Fibroblast of skin of right biceps (primary cell): Measurements from ENCODE around the gene JAKMIP1.
"Not testable (repeated sequence)": the region's sequence is repeated elsewhere in the genome, so short reads cannot be mapped to it uniquely, and the experiment has no call there.

Source experiments
- DNase-seq: peaks from one replicate; pipeline ENCODE4 v3.0.0-alpha.2; 2013

Gene JAKMIP1

DNA sequence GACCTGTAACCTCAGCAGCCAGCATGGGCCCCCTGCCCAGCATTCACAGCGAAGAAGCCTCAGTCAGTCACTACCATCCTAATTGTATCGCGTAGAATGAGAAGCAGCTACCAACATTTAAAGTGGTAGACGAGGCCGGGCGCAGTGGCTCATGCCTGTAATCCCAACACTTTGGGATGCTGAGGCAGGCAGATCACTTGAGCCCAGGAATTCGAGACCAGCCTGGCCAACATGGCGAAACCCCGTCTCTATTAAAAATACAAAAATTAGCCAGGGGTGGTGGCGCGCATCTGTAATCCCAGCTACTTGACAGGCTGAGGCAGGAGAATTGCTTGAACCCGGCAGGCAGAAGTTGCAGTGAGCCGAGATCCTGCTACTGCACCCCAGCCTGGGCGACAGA lies 59.3 kb downstream of the JAKMIP1 start:
- not testable (repeated sequence) for DNase-seq

DNA sequence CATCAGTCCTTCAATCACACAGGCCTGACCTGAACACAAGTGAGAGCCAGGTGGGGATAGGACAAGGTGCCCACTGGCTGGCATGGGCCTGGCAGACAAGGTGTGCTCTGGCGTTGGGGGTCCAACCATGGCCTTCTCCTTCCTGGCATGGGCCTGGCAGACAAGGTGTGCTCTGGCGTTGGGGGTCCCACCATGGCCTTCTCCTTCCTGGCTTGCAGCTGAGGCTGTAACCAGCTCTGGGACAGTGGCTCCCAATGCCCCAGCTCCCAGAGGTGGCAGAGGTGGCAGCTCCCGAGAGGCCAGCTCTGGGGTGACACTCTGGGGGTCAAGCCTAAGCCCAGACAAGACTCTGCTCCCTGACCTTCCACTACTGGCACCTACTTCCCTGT lies 62.6 kb downstream of the JAKMIP1 start:
- no peak for DNase-seq

GRCh38 chr4:6137027-6137746 lies 63.2 kb downstream of the JAKMIP1 start:
- no peak for DNase-seq

DNA sequence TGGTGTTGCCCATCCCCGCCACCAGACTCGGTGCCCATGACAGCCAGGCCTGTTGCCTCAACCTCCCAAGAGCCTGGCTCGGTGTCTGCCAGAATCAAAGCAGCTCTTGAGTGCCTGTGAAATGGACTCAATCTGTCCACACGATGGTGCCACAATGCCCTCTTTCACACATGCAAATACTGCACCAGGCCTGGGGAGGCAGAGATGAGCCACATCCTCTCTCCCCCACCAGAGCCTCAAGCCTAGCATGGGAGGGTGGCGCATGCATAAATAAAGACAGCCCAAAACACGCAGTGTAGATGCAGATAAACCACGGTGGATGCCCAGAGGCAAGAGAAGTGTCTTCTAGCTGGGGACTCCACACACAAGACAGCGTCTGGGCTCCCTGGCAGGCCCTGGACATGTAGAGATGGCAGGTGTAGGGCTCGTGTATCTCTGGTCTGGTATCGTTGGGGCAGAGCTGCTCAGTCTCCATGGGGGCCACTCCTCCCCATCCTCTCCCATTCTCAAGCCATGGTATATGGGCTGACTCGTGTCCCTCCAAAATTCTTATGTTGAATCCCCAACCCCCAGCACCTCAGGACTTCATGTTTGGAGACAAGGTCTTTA lies 65.6 kb downstream of the JAKMIP1 start:
- no peak for DNase-seq

- DNase-seq: no peak
Measured at GRCh38 chr4:6132716-6133115, 67.6 kb downstream of the JAKMIP1 start.

- no peak for DNase-seq
Measured at GRCh38 chr4:6128221-6128850, 72.0 kb downstream of the JAKMIP1 start.

DNA sequence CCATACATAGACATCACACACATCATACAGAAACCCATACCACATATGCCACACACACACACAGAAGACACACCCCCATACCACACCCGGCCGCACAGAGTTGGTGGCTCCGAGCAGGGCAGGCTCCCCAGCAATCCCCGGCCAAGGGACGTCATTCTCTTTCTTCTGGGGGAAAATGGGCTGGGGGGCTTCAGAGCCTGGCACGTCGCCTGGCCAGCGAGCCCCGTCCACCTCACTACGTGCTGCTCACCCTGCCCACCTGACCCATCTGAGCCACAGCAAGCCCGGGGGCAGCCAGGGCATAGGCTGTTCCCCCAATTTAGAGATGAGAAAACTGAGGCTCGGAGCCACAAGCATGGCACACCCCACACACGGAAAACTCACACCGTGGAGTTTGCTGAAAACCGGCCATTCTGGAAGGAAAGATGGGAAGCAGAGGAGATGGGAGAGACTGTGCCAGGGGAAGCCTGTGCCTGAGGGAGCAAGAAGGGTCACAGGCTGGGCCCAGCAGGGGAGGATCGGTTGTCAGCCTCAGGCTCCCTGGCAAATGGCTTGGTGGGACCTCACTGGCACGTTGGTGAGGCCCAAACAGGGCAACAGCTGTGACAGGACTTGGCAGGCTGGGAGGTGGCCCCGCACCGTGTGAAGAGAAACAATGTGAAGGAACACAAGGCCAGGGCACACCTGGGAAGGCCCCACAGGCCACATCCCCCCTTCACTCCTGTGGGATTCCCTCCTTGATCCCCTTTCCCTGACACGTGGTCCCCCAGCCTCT lies 73.2 kb downstream of the JAKMIP1 start:
- no peak for DNase-seq

- no peak for DNase-seq
Measured at GRCh38 chr4:6125103-6125651, 75.2 kb downstream of the JAKMIP1 start.

DNA sequence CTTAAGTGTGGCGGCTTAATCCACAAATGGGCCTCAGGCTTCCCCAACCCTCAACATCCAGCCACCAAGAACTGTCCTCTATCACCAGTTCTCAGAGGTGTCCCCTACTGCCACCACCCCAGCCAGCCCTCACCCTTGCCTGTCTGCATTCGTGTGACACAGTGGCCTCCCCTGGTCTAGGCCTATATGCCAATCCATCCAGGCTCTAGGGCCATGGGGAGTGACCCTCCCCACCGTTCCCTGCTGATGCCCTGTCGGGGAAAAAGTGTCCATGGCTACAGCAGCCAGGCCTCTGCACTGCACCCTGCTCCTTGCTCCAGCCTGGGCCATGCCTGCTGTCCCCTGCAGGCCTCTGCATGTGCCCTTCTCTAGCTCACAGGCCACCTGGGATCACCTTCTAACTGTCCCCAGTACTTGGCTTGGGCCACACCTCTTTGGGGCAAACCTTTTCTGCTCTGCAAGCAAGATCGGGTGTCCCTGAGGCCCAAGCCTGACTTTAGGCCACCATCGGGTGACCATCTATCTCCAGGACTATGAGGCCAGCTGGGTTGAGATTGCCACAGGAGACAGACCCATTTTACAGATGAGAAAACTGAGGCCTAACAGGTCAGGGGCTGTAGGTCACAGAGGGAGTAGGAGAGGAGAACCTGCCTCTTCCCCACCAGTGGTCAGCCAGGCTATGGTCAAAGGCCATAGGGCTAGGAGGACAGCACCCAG lies 75.8 kb downstream of the JAKMIP1 start:
- no peak for DNase-seq

GRCh38 chr4:6123976-6124375 lies 76.4 kb downstream of the JAKMIP1 start:
- DNase-seq: no peak

DNA sequence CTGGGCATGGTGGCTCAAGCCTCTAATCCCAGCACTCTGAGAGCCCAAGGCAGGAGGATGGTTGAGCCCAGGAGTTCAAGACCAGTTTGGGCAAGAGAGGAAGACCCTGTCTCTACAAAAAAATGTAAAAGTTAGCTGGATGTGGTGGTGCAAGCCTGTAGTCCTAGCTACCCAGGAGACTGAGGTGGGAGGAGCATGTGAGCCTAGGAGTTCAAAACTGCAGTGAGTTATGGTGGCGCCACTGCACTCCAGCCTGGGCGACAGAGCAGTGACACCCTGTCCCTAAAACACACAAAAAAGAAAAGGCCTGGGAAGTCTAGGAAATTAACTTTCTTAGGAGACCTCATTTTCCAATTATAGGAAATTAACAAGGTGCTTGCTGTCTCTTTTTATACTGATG lies 76.8 kb downstream of the JAKMIP1 start:
- no peak for DNase-seq

DNA sequence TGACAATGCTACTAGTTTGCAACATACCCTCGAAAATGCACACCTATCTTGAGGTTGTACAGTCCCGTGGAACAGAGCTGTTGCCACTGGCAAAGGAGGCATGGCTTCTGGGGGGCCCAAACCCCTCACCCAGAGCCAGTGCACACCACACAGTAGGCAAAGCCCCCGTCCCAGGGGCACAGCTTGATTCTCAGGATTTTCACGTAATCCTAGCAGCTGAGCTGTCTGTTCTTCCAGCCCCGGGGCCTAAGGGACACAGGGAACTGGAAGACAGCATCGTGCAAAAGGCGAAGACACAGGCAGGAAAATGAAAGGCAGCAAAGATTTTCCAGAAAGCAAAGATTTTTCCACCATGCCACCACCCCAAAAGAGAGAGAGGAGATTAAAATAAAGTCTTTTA lies 77.2 kb downstream of the JAKMIP1 start:
- DNase-seq: no peak

DNA sequence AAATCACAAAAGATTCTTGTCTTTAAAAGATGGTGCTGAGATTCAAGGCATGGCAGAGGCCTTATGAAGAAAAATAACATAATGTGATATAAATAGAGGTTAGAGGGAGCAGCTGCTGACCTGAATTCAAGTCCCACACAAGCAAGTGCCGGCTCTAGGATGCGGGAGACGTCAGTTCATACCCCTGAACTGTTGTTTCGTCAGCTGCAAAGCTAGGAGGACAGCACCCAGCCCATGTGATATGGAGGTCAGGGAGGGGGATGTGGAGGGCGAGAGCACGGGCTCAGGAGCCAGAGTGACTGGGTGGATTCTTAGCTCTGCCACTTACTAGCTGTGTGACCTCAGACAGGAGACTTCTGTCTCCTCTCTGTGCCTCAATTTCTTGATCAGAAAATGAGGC lies 77.9 kb downstream of the JAKMIP1 start:
- DNase-seq: no peak

DNA sequence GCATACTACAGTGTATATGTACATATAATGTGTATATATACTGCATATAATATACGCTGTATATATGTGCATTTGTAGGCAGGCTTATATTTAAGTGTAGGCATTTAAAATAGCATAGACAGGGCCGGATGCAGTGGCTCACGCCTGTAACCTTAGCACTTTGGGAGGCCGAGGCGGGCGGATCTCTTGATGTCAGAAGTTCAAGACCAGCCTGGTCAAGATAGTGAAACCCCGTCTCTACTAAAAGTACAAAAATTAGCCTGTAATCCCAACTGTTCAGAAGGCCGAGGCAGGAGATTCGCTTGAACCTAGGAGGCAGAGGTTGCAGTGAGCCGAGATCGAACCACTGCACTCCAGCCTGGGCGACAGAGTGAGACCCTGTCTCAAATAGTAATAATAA lies 78.4 kb downstream of the JAKMIP1 start:
- DNase-seq: no peak

GRCh38 chr4:6121276-6121850 lies 79.0 kb downstream of the JAKMIP1 start:
- DNase-seq: no peak

DNA sequence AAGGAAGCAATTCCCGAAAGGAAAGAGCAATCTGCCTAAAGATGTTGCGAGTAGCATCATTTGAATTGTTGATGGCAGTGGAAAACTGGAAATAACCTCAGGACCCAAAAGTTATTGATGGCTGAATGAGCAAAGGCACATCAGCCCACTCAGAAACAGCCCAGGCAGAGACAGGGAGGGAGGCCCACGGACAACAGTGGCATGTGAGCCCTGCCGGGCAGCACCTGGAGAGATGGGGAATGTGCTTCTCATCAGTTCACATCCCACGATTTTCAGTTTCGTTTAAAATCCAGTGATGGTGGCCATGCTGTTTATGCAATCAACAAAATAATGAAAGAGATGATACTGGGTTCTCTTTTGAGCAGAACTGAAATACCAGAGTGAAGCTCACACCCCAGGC lies 80.0 kb downstream of the JAKMIP1 start:
- DNase-seq: no peak

DNA sequence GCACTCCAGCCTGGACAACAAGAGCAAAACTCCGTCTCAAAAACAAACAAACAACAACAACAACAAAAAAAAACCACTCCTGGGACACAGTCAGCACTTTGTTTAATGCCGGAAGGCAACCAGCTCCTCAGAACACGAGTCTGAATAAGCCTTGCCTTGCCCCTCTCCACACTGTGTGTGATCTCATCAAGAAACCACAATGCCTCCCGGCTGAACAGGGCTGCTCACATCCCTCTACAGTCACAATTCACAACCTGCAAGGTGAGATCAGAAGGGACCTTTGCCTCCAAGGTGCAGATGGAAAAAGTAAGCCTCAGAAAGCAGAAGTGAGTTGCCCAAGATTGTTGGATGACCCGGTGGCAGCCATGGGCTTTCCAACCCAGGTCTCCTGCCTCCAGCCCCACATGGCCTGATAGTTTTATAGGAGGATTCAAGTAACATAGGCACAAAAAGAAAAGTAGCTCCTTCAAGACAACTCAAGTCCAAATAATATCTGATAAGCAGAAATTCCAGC lies 80.8 kb downstream of the JAKMIP1 start:
- no peak for DNase-seq

- no peak for DNase-seq
Measured at GRCh38 chr4:6118201-6118600, 82.1 kb downstream of the JAKMIP1 start.

DNA sequence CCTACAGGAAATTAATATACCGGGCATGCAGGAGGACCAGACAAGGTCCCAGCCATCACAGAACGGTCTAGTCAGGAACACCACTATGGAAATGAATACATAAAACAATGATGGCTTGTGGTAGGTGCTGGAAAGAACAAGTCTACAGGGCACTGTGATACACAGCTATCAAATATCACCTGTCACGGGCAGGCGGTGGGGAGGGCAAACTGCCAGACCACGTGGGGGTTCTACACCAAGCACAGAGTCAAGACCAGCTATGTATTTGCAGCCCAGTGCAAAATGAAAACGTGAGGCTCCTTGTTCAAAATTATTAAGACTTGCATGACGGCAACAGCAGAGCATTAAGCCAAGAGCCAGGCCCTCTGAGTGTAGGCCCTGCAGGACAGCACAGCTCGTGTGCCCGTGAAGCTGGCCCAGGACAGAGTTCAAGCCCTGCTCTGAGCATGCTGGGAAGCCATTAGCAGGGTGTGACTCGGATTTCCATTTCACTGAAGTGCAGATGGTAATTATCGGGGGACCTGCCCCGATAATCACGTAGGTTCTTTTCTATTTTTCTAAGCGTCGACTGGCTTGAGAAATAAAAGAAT lies 83.6 kb downstream of the JAKMIP1 start:
- DNase-seq: no peak

DNA sequence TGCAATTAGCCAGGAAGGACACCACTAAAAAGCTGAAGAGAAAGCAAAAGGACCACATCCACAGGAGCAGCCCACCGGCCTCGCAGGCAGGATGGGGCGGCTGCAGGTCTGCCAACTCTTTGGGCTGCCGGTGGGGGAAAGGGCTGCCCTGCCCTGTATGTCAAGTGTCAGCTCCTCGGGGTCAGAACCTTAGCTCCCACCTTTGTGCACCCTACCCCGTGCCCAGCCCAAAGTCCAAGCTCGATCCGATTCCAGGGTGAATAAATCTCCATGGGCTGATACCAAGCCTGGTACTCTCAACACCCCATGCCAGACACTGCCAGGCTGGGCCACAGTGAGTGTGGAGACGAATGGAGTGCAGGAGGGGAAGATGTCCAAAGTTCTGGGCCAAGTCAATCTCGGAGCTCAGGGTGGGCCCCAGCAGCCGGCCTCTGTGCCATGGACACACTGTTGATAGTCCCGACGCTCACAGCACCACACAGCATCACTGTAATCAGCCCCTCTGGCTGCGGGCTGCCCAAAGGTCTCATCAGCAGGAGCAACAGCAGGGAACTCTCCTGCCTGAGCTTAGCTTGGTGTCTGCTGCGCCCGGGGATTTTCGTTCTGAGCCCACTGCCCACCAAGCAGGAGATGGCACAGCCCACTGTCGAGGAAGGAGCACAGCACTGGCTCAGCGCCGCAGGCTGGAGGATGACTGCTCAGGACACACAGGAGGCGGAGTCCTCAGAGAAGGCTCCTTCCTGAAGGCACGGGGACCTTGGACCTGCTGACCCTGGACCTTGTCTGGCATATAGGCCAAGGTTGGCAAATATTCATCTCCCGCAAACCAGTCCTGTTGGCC lies 84.4 kb downstream of the JAKMIP1 start:
- DNase-seq: no peak

- no peak for DNase-seq
Measured at GRCh38 chr4:6115342-6115741, 85.0 kb downstream of the JAKMIP1 start.
